GM19397 (cell line): ENCODE data around the gene LIPT2.

Experiments used
- ATAC-seq: cut with Tn5 transposase; IDR thresholded peaks from one replicate; pipeline ENCODE4 v1.9.1; 2021; ENCODE audit warnings: mild to moderate bottlenecking, moderate library complexity; ENCODE audit not compliant: unreplicated experiment

The LIPT2 gene

DNA sequence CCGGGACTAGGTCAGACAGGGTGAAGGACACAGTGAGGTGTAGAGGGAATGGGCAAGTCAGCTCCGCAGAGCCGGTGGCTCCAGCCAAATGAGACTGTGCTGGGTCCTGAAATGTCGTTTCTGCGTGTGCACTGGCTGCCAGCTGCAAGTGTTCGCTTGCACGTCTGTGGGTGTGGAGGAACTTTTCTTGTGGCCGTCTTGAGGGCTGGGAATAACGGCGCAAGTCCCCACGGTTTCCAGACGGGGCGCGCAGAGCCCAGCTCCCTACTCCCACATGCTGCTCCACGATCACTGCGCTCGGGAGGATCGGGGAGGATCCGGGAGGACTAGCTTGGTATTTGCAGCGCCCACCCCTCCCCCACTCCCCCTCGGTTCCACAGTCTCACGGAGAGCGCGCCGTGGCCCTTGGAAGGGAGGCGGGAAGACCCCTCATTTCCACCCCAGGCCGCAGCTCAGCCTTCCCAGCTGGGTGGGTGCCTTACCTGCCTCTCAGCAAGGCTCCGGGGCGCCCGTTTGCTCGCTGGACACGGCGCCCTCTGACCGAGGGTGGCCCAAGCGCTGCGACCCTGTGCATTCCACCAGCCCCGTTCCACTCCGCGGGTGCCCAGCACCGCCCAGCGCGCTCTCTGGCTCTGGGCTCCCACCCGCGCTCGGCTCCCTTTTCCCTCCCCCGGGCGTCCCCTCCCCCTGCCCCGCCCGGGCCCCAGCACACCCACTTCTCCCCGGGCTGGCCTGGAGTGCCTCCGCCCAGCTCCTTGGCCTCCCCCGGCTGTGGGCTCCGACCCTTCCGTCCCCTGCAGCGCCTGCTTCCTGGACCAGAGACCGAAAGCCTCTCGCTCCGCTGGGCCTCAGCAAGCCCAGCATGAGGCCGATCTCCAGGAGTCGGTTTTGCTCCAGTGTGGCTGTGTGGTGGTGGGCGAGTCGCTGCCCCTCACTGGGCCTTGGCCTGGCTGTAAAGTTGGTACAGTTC is 26.3 kb downstream of the LIPT2 start, which contains the start of gene KCNE3:
Gene KCNE3 (minus strand): TSS at position 634 of the 970 bp plus-strand sequence. CDS start 9,986 bp downstream, outside the sequence.
- ATAC-seq = no peak

DNA sequence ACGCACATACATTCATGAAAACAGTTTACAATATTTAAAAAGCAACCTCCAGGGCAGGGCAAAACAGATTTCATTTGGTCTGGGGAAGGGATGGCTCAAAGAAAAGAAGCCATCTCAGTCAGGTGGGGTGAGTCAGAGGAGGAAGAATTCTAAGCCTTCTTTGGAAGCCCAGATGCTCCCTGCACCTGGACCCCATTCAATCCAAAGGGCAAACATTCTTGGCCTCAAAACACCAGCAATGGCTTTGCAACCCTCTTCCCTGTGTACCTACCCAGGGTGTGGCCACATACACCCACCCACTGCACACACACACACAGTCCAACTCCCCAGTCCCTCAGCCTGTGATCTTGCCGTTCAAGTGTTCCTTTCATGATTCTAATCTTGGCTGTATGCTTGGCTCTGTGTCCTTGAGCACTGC is 28.2 kb downstream of the LIPT2 start:
- no peak for ATAC-seq

DNA sequence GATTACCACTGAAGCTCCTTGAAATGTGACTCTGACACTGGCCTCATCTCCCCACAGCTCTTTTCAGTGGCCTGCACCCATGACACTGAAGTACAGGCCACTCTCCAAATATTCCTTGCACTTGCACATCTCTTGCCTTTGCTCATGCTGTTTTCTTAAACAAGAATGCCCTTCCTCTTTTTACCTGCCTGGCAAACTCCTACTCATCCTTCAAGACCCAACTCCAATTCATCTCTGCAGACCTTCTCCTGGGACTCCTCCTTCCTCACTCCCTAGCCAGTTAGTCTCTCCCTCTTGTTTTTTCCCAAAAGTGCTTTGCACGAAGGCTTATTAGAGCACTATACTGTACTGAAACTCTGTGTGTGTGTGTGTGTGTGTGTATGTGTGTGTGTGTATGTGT is 28.8 kb downstream of the LIPT2 start:
- ATAC-seq = no peak

DNA sequence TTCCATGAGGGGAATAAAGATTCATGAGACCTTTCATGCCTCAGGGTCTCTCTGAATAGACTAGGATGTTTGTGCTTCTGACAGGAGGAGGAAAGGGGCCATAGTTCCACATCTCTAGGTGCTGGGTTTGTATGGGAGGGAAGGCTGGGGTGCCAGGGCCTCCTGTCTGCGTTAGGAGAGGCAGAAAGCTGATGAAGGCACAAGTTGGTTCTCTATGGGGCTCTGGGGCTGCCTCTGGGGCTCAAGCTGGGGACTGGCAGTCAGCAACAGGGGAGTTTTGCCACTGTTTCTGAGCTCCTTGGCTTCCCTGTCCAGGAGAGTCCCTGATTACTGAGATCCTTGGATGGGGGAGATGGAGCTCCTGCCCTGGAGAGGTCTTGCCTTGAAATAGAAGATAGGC is 30.3 kb downstream of the LIPT2 start:
- no peak for ATAC-seq

DNA sequence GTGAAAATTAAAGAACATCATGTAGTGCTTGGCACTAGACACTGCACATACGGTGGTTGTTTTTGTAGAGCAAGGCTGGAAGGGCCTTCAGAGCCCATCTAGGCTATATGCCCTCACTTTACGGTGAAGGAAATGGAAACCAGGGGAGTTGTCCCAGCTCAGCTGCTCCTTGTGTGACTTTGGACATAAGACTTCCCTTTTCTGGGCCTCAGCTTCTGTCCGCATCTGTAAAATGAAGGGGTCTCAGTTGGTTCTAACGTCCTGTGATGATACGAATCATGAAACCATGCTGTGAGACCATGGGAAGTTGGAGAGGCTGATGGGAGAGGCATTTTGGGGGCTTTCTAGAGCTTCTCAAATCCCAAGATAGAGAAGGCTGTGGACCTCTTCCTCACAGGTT is 30.9 kb downstream of the LIPT2 start:
- no peak for ATAC-seq

DNA sequence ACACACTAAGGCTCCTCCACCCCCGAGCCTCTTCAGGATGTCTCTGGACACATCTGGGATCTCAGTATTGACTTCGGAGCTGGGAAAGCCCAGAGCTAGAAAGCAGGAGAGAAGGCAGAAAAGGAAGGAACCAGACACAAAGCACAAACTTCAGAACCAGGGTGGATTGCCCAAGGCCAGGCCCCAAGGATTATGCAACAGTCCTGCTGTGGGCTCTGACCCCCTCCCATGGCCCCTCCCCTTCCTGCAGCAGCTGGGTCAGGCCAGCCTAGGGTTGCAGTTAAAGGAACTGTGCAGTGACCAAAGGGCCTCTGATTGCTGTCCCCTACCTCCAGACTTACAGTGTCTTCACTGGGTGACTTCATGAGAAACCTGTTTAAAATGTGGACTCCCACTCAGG is 31.5 kb downstream of the LIPT2 start:
- ATAC-seq = no peak

DNA sequence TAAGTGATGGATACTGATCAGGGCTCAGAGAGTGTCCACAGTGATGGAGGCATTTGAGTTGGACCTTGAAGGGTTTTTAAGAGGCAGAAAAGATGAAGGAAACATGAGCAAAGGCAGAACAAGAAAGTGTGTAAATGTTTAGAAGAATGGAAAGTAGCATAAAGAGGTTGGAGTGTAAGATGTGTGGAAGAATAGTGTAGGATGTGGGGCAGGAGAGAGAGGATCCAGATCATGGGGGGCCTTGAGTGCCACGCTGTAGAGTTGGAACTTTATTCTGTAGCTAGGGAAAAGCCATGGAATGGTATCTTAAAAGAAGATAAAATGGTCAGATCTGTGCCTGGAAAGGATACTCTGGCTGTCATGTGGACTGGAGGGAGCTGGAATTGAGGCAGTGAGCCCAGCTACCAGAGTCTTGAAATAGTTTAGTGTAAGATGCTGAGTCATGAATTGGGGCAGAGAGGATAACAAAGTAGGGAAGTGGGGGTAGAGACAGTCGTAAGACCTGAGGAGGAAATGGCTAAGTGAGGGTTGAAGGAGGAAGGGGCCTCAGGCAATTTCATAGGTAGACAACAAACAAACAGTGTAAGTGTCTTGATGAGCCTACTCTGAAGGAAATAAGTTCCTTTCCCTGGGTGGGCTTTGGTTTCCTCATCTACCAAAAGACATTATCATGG is 32.9 kb downstream of the LIPT2 start:
- ATAC-seq = no peak

DNA sequence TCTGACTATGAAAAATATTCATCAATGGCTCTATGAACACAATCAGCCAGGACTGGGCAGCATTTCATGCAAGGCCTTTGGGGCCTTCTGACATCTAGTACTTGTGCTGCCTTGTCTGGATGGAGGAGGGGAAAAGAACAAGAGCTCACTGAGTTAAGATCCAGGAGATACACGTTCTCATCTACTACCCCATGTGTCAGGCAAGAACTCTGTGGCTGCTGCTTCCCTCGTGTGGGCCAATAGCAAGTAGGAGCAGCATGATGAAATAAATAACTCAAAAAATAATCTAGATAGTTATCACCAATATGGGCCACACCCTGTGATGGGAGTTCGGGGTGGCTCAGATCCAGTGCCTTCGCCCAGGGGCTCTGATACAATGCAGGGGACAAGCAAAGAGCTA is 33.5 kb downstream of the LIPT2 start:
- no peak for ATAC-seq

DNA sequence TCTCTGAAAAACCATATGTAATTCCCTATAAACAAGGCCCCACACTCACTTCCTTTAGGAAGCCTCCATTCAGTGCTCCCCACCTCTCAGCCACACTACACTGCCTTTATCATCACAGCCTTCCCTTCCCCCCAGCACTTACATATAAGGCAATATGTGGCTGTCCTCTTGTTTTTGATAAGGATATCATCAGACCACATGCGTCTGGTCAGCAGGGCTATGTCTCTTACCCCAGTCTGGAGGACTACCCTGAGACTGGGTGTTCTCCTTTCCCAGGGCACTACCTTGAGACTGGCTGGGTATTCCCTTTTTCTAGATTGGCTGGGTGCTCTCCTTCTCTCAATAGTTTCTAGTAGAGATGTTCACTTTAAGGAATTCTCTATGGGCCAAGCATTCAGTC is 33.9 kb downstream of the LIPT2 start:
- ATAC-seq = no peak

DNA sequence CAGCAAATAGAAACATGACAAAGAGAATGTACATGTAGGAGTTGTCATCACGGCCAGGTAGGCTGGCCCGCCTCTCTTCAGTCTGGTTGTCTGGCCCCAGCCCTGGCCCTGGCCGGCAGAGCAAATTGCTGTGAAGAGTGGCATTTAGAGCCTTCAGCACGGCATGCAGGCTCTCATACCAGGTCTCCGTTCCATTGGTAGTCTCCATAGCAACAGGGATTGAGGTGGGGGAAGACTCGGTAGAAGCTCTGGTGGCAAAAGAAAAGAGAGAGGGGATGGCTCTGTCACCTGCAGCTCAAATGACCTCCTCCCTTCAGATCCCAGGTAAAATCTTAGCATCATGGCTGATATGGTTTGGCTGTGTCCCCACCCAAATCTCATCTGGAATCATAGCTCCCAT is 36.2 kb downstream of the LIPT2 start:
- ATAC-seq = no peak

DNA sequence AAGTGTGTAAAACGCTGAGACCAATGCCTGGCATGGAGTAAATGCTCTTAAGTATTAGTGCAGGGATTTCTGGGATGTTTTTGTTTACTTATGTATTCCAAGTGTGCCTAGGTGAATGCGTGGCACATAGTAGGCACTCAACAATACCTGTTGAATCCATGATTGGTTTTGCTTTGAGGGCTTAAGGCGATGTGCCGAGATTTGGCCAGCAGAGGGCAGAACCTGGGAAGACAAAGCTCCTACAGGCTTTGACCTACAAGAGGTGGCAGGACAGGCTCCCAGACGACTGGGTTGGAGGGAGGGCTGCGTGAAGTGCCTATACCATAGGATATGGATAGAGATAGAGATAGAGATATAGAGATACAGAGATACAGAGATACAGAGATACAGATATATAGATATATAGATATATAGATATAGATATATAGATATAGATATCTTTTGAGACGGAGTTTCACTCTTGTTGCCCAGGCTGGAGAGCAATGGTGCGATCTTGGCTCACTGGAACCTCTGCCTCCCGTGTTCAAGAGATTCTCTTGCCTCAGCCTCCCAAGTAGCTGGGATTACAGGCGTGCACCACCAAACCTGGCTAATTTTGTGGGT is 40.0 kb downstream of the LIPT2 start:
- no peak for ATAC-seq

DNA sequence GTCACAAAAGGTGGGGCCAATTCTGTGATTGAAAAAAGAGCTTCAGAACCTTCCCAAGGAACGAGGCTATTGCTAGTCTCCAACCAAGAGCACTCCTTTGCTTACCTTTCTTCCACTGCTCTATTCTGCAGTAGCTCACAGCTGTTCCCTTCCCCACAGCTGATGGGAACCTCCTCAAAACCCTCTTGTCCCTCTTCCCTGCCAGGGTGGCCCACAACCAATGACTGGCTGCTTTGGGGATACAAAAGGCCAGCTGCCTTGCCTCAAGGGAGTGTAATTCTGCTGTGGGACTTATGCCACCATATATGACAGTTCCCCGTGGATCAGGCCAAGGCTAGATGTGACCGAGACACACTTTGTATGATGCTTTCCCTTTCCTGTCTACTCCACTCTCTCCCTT is 41.2 kb downstream of the LIPT2 start:
- ATAC-seq = no peak

DNA sequence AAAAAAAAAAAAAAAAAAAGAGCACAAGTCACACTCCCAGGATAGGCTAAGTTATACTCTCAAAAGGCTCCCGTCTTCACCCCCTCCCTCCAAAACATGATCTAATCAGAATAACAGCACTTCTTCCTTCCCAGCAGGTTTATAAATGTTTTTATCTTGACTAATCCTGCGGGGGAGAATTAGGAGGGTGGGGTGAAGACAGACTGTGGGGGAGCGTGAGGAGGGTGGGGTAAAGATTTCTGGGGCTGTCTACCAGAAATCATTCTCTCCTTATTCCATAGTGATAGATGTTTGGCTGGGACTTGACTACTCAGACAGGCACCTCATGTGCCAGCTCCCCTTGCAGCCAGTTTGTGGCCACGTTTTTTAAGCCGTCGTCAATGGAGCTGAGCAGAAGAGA is 43.2 kb downstream of the LIPT2 start:
- no peak for ATAC-seq

DNA sequence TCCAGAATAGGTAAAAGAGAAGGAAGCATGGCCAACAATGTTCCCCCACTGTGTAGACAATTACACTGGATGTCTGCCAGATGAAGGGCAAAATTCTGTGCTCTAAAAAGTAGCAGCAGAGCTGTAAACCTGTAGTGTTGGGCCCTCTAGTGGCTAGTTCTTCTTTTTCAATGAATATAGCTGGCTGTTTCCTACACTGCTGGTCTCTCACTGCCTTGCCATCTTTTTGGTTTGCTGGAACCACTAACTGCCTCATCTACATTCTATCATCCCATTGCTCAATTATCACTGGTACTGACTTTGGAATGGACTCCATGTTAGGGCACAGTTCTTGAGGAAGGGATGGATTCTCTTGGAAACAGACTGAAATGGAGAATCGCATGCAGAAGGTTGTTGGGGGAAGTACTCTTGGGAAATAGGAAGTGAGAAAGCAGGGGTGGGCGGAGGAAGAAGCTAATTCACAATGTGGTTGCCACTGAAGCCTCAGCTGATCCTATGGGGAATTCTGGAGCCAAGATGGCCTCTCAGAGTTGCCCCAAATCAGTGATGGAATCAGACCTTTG is 44.1 kb downstream of the LIPT2 start:
- ATAC-seq = peak; percentile 67

DNA sequence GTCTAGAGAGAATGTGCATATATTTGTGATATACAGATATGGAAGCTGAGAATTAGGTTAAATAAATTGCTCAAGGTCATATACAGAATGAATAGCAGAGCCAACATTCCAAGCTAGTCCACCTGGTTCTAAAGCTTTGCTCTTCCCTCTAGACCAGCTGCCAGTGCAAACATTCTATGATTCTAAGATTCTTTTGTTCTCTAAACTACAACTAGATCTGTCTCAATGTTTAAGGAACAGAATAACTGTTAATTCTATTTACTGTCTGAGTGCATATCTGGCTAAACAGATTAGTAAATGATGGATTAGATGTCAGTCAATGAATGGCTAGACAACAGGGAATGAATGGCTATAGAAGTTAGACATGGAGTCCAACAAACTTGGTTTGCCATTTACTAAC is 45.8 kb downstream of the LIPT2 start:
- ATAC-seq = no peak

DNA sequence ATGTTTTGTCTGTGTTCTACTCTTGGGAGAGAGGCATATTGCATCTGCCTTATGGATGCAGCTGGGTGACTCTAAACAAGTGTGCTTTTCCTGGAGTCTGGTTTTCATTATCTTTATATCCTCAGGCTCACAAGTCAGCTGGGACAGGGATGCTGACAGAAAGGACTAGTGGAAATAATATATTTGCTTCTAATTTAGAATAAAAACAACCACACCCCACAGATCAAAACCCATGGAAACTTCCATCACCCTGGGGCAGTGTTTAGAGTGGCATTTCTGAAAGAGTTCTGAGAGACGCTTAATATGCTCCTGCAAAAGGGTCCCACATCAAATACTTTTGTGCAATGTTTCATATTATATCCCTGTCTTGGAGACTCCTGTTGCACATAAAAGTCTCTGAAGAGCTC is 47.0 kb downstream of the LIPT2 start:
- no peak for ATAC-seq

DNA sequence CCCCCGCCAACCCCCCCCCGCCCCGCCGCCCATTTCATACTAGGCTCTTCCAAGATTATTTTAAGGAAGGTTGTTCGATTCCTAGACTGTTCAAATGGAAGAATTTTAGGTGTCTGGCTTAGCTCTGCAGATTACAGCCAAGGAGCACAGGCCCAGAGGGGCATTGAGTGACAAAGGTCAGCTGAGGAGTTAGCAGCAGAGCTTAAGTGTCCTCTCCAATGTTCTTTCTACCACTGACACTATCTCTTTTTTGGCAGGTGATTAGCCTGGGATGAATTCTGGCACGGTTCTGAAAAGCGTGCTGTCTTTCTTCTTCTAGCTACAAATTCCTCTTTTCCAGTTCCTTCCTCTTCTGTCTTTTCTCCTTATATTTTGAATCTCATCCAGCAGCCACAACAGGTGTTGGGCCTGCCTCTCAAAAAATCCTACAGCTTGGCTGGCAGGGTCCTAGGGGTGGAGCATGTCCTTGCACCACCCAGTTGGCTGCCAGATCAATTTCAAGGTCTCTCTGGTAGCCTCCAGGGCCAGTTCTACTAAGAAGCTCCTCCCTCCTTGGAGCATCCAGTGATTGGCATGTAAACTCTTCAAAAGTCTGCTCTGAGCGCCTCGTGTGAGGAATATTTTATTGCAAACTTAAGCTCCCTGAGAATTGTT is 49.2 kb downstream of the LIPT2 start:
- no peak for ATAC-seq

DNA sequence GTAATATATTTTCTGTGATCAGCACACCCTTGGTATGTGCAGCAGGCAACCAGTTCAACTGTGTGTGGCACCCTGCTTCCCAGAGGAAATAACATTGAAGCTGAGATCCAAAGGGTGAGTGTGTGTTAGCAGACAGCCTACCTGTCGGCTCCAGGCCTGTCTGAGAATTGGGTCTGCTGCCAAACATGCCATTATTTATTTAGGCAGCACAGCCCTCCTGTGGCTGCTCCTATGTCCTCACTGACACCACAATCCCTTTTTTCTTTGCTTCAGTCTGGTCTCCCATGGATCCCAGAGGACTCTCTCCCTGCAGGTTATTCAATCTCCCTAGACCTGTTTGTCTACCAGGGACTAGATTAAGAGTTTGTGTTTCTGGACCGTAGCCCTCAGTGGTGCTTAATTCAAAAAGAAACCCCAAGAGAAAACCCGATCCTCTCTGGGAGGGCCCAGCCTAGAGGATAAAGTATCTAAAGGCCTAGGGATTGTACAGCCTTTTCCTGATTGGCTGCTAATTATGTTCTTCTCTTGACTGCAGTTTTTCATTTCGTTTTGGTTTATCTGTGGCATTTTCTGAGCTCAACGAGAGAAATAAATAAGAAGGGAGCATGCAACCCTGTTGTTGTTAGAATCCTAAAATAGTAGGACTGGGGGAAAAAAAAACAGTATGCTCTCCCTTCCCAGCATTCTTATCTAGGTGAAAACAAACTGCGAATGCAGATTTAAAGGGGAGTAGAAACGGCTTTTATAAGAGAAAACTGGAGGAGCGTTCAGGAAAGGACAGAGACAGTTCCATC is 50.3 kb downstream of the LIPT2 start:
- no peak for ATAC-seq

DNA sequence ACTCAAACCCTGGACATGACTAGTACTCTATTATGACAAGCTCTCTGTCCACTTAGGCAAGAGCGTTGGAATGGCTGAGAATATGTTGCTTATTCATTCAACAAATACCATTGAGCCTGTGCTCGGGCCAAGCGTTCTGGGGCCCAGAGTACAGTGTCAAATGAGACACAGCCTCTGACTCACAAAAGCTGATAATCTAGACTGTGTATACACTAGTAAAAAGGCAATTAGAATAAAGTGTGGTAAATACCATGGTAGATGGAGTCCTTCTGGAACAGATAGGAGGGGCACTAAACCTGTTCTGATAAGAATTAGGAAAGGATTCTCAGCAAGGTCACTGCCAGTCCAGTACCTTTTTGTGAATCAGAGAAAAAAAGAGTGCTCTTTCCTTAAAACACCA is 50.9 kb downstream of the LIPT2 start:
- ATAC-seq = no peak
